Measurements from ENCODE around the gene CCSER1.
"Not testable (repeated sequence)": the region's sequence is repeated elsewhere in the genome, so short reads cannot be mapped to it uniquely, and the experiment has no call there.

The CCSER1 gene

GRCh38 chr4:91345632-91346031 is 1218.4 kb downstream of the CCSER1 start:
- TF ChIP-seq CTCF (conservative IDR thresholded peaks at IDR 0.05; ENCODE audit: low read depth) = no peak
- ChIA-PET CTCF (no interaction called here), POLR2A (ENCODE audit: low non-redundant PET) (no interaction called here)
- no peak for DNase-seq (ENCODE audit: low spot score)
- no peak overlapping the region for H3K27ac ChIP-seq

GRCh38 chr4:91356496-91356895 is 1229.3 kb downstream of the CCSER1 start:
- POLR2A ChIA-PET (ENCODE audit: low non-redundant PET); H3K27ac ChIP-seq; CTCF ChIA-PET; DNase-seq (ENCODE audit: low spot score): not testable (repeated sequence)

GRCh38 chr4:91358016-91358415 is 1230.8 kb downstream of the CCSER1 start:
- DNase-seq (ENCODE audit: low spot score); POLR2A ChIA-PET (ENCODE audit: low non-redundant PET); CTCF ChIA-PET; H3K27ac ChIP-seq: not testable (repeated sequence)

GRCh38 chr4:91358621-91359020 is 1231.4 kb downstream of the CCSER1 start:
- DNase-seq (ENCODE audit: low spot score); POLR2A ChIA-PET (ENCODE audit: low non-redundant PET); CTCF ChIA-PET; H3K27ac ChIP-seq: not testable (repeated sequence)

- ChIA-PET CTCF (no interaction called here), POLR2A (ENCODE audit: low non-redundant PET) (no interaction called here)
- no peak for DNase-seq (ENCODE audit: low spot score)
- H3K27ac ChIP-seq = no peak overlapping the region
- TF ChIP-seq CTCF (conservative IDR thresholded peaks at IDR 0.05; ENCODE audit: low read depth) = no peak
These were observed 1232.1 kb downstream of the CCSER1 start for GRCh38 chr4:91359041-91360031.

- no peak for TF ChIP-seq CTCF (conservative IDR thresholded peaks at IDR 0.05; ENCODE audit: low read depth)
- no peak for DNase-seq (ENCODE audit: low spot score)
- no peak overlapping the region for H3K27ac ChIP-seq
- CTCF ChIA-PET = no interaction called here
- POLR2A ChIA-PET (ENCODE audit: low non-redundant PET) = no interaction called here
These were observed 1234.9 kb downstream of the CCSER1 start for GRCh38 chr4:91362125-91362524.

GRCh38 chr4:91366554-91366953 is 1239.4 kb downstream of the CCSER1 start:
- TF ChIP-seq CTCF (conservative IDR thresholded peaks at IDR 0.05; ENCODE audit: low read depth) = no peak
- no peak overlapping the region for H3K27ac ChIP-seq
- ChIA-PET POLR2A (ENCODE audit: low non-redundant PET) (no interaction called here), CTCF (no interaction called here)
- DNase-seq (ENCODE audit: low spot score) = no peak

GRCh38 chr4:91369116-91369515 is 1241.9 kb downstream of the CCSER1 start:
- ChIA-PET CTCF (interaction anchor here (0.6 kb wide), 1 partner anchor 567 kb away, joined by 7 read pairs; no protein-coding TSS in a partner anchor), POLR2A (ENCODE audit: low non-redundant PET) (no interaction called here)
- TF ChIP-seq CTCF (conservative IDR thresholded peaks at IDR 0.05; ENCODE audit: low read depth) = no peak

More at GRCh38 chr4:91369116-91369515, 1241.9 kb downstream of the CCSER1 start:
- no peak for DNase-seq (ENCODE audit: low spot score)
- H3K27ac ChIP-seq = no peak overlapping the region

Measured in RWPE1 (cell line).